HUES6 (cell line): ENCODE results near the gene DHFR2.
"Not testable (repeated sequence)": the region's sequence is repeated elsewhere in the genome, so short reads cannot be mapped to it uniquely, and the experiment has no call there.

Experiments
- H3K27ac ChIP-seq: 2 replicates; pipeline ENCODE4 v1.7.0; 2013; ENCODE audit warnings: low read depth, mild to moderate bottlenecking, low read length, inconsistent platforms
- H3K27me3 ChIP-seq: 2 replicates; pipeline ENCODE4 v1.6.1; 2013; ENCODE audit warnings: low read length; ENCODE audit not compliant: control insufficient read depth, insufficient read depth
- H3K36me3 ChIP-seq: 2 replicates; pipeline ENCODE4 v1.6.1; 2013; ENCODE audit warnings: low read length; ENCODE audit not compliant: control insufficient read depth, insufficient read depth
- H3K4me1 ChIP-seq: 2 replicates; pipeline ENCODE4 v1.6.1; 2013; ENCODE audit warnings: low read length; ENCODE audit not compliant: control insufficient read depth, insufficient read depth
- H3K4me3 ChIP-seq: 2 replicates; pipeline ENCODE4 v1.5.1; 2013; ENCODE audit warnings: low read depth, low read length
- H3K9ac ChIP-seq: one replicate; pipeline ENCODE4 v1.6.1; 2013; ENCODE audit warnings: mild to moderate bottlenecking, low read length
- H3K9me3 ChIP-seq: 2 replicates; pipeline ENCODE4 v1.6.1; 2013; ENCODE audit warnings: low read depth, low read length; ENCODE audit not compliant: control insufficient read depth, insufficient read depth

Gene DHFR2

DNA sequence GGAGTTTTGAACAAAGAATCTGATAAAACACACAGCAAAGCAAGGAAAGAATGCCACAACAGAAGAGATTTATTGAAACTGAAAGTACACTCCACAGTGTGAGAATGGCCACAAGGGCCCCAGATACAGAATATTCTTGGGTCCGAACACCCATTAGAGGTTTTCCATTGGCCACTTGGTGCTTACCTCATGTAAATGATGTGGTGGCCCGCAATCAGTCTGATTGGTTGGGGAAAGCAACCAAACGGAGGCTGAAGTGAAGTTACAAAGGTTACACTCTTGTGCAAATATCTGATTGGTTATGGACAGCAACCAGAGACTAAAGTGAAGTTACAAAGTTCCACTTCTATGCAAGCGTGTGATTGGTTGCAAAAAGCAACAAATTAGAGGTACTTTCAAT lies 20.5 kb upstream of the DHFR2 start:
- no peak overlapping the region for H3K9ac ChIP-seq
- peaks cover 9% of the 10 kb centered on the region; the same call in 1 of the 2 replicates for H3K4me1 ChIP-seq
- no peaks in the 10 kb centered on the region for H3K27me3 ChIP-seq
- 0 out of 2 replicates have a peak, but pooled peaks cover 3% of the 10 kb centered on the region for H3K36me3 ChIP-seq
- no peak overlapping the region for H3K27ac ChIP-seq
- H3K4me3 ChIP-seq: no peak overlapping the region
- H3K9me3 ChIP-seq: no peaks in the 10 kb centered on the region

DNA sequence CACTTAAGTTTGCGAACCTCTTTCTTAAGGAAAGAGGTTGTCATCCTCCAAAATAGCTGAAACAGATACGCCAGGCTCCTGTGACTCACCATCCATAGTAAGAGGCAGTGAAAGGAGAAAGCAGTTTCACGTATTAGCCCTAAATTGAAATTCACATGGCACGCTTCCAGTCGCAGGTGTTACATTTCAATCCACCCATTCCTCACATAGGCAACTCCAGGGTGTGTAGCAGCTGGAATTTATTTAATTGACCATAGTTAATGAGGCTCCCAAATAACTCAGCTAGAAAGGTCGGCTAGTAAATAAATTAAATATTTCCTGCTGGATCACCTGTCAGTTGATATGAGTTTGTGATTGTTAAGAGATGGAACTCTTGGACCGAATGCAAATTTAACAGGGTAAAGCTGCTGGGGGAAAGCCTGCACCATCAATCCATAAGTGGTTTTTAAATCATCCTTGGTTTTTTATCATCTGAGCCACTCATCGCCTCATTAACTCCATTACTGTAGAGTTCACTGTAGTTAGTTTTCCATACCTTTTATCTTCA lies 19.7 kb upstream of the DHFR2 start:
- H3K27ac ChIP-seq: no peak overlapping the region
- no peak overlapping the region for H3K4me3 ChIP-seq
- H3K9ac ChIP-seq: no peak overlapping the region
- no peaks in the 10 kb centered on the region for H3K27me3 ChIP-seq
- 0 out of 2 replicates have a peak, but pooled peaks cover 3% of the 10 kb centered on the region for H3K36me3 ChIP-seq
- H3K4me1 ChIP-seq: peaks cover 9% of the 10 kb centered on the region; the same call in 1 of the 2 replicates
- no peaks in the 10 kb centered on the region for H3K9me3 ChIP-seq

GRCh38 chr3:94081884-94082283 lies 19.2 kb upstream of the DHFR2 start:
- Histone ChIP-seq H3K4me1 (peaks cover 9% of the 10 kb centered on the region; the same call in 1 of the 2 replicates), H3K4me3 (no peak overlapping the region), H3K9me3 (no peaks in the 10 kb centered on the region), H3K27me3 (no peaks in the 10 kb centered on the region), H3K36me3 (0 out of 2 replicates have a peak, but pooled peaks cover 3% of the 10 kb centered on the region), H3K9ac (no peak overlapping the region), H3K27ac (no peak overlapping the region)

DNA sequence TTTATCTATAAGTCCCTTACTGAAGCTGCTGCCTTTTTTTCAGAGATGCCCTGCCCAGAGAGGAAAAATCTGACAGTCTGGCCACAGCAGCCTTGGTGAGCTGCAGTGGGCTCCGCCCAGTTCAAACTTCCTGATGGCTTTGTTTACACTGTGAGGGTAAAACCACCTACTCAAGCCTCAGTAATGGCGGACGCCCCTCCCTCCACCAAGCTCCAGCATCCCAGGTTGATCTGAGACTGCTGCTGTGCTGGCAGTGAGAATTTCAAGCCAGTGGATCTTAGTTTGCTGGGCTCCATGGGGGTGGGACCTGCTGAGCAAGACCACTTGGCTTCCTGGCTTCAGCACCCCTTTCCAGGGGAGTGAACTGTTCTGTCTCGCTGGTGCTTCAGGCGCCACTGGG lies 17.8 kb upstream of the DHFR2 start:
- not testable (repeated sequence) for H3K9me3 ChIP-seq, H3K4me3 ChIP-seq, H3K4me1 ChIP-seq, H3K36me3 ChIP-seq, H3K27ac ChIP-seq, H3K9ac ChIP-seq, H3K27me3 ChIP-seq

DNA sequence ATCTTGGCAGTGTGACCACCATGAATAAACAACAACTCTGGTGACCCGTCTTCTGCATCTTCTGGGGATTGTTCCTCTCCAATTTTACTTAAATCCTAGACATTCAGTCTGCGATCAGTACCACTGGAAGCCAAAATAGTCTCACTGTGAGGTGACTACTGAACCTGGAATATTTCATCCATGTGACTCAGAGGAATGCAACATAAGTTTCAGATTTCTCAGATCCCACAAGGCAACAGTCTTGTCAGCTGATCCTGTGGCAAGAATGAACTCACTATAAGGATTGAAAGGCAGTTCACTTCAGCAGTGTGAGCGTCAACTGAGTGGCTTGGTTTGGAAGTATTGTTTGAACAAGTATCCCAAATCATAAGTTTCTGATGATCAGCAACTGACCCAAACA lies 13.3 kb upstream of the DHFR2 start:
- no peaks in the 10 kb centered on the region for H3K27me3 ChIP-seq
- no peak overlapping the region for H3K4me3 ChIP-seq
- H3K9me3 ChIP-seq: no peaks in the 10 kb centered on the region; the same call in 1 of the 2 replicates
- H3K9ac ChIP-seq: no peak overlapping the region
- peaks cover 9% of the 10 kb centered on the region; the same call in 1 of the 2 replicates for H3K4me1 ChIP-seq
- no peak overlapping the region for H3K27ac ChIP-seq
- H3K36me3 ChIP-seq: peaks cover 5% of the 10 kb centered on the region

GRCh38 chr3:94071713-94072284 lies 9.1 kb upstream of the DHFR2 start:
- peaks cover 8% of the 10 kb centered on the region for H3K36me3 ChIP-seq
- H3K4me3 ChIP-seq: no peak overlapping the region
- H3K27me3 ChIP-seq: no peaks in the 10 kb centered on the region

DNA sequence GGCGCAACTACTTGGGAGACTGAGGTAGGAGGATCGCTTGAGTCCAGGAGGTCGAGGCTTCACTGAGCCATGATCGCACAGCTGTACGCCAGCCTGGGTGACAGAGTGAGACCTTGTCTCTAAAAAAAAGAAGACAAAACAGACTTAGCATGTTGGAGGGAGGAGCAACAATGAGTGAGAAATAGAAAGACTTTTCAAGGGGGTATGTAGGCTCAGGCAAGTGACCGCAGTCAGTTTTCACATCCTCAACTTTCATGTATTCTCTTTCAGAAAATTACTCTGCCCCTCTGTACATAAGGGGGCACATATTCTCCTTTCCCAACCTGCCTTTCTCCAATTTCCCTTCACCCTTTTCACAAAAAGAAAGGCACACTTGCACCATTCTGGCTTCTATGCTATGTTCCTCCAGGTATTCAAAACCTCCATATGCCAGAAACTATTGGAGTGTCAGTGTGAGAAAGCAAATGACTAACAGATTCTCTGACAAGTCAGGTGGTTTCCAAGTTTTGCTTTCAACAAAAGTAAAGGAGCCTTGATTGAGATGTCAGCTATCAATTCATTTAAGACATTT lies 7.7 kb upstream of the DHFR2 start:
- no peaks in the 10 kb centered on the region for H3K4me1 ChIP-seq
- H3K27me3 ChIP-seq: no peaks in the 10 kb centered on the region

More at GRCh38 chr3:94071713-94072284, 9.1 kb upstream of the DHFR2 start:
- Histone ChIP-seq H3K4me1 (no peaks in the 10 kb centered on the region), H3K9me3 (no peaks in the 10 kb centered on the region; the same call in 1 of the 2 replicates), H3K27ac (no peak overlapping the region), H3K9ac (no peak overlapping the region)

GRCh38 chr3:94069194-94069813 lies 6.6 kb upstream of the DHFR2 start:
- no peak overlapping the region for H3K27ac ChIP-seq
- no peaks in the 10 kb centered on the region for H3K27me3 ChIP-seq
- H3K36me3 ChIP-seq: peaks cover 3% of the 10 kb centered on the region; the same call in 1 of the 2 replicates
- no peak overlapping the region for H3K9ac ChIP-seq
- H3K4me3 ChIP-seq: no peak overlapping the region
- no peaks in the 10 kb centered on the region for H3K9me3 ChIP-seq
- no peaks in the 10 kb centered on the region for H3K4me1 ChIP-seq

More for the DNA sequence above, 7.7 kb upstream of the DHFR2 start:
- no peak overlapping the region for H3K27ac ChIP-seq
- H3K36me3 ChIP-seq: peaks cover 3% of the 10 kb centered on the region; the same call in 1 of the 2 replicates
- no peak overlapping the region for H3K4me3 ChIP-seq
- H3K9ac ChIP-seq: no peak overlapping the region
- H3K9me3 ChIP-seq: no peaks in the 10 kb centered on the region

GRCh38 chr3:94066506-94067500 lies 4.1 kb upstream of the DHFR2 start:
- Histone ChIP-seq H3K4me3 (no peak overlapping the region), H3K9me3 (no peaks in the 10 kb centered on the region), H3K36me3 (peaks cover 3% of the 10 kb centered on the region; the same call in 1 of the 2 replicates), H3K27me3 (no peaks in the 10 kb centered on the region), H3K4me1 (0 out of 2 replicates have a peak, but pooled peaks cover 2% of the 10 kb centered on the region), H3K27ac (no peak overlapping the region), H3K9ac (no peak overlapping the region)

GRCh38 chr3:94065819-94066480 lies 3.2 kb upstream of the DHFR2 start:
- H3K36me3 ChIP-seq: peaks cover 3% of the 10 kb centered on the region; the same call in 1 of the 2 replicates
- no peaks in the 10 kb centered on the region for H3K9me3 ChIP-seq
- H3K4me3 ChIP-seq: no peak overlapping the region
- 0 out of 2 replicates have a peak, but pooled peaks cover 3% of the 10 kb centered on the region for H3K4me1 ChIP-seq
- no peak overlapping the region for H3K9ac ChIP-seq
- no peak overlapping the region for H3K27ac ChIP-seq
- H3K27me3 ChIP-seq: no peaks in the 10 kb centered on the region
